K562 (cell line): ENCODE data around the gene ZKSCAN4. TPM values are rescaled to one million over a fixed set of nuclear protein-coding genes. Genes with fewer than 3 reads are reported as not detected.

ENCODE experiments used
- ARID2 ChIP-seq: fragments of 450-650 bp; IDR thresholded peaks from 2 replicates; pipeline ENCODE4 v1.6.1; 2017; ENCODE audit warnings: antibody characterized with exemption, mild to moderate bottlenecking
- BCLAF1 ChIP-seq, 2 experiments: fragments of 450-650 bp in 1 of 2; IDR thresholded peaks; 2 replicates each; pipeline ENCODE4 v1.6.1; 2011 to 2017; ENCODE audit warnings: low read depth in 2 of 2, antibody characterized with exemption in 1 of 2, borderline replicate concordance in 1 of 2, low read length in 1 of 2, mild to moderate bottlenecking in 1 of 2, mixed read lengths in 1 of 2; ENCODE audit not compliant: control insufficient read depth in 1 of 2
- DNMT1 ChIP-seq: fragments of 450-650 bp; IDR thresholded peaks from 2 replicates; pipeline ENCODE4 v1.6.1; 2016; ENCODE audit warnings: antibody characterized with exemption, mild to moderate bottlenecking
- FOXA3 ChIP-seq, 2 experiments: fragments of 450-650 bp in 1 of 2; sonication (generic) in 1 of 2; formaldehyde crosslinking; IDR thresholded peaks in 1 of 2; conservative IDR thresholded peaks in 1 of 2; 2 replicates each; pipeline versions ENCODE4 v1.4.0 to v1.8.0; 2020 to 2022; ENCODE audit warnings: mild to moderate bottlenecking in 2 of 2, missing genetic modification reagents in 1 of 2
- GTF3C2 ChIP-seq: IDR thresholded peaks from 3 replicates; pipeline ENCODE4 v1.6.1; 2011; ENCODE audit warnings: borderline replicate concordance, mild to moderate bottlenecking, moderate library complexity; ENCODE audit not compliant: insufficient read length; ENCODE audit errors: extremely low read depth
- HDGF ChIP-seq: fragments of 450-650 bp; IDR thresholded peaks from 2 replicates; pipeline ENCODE4 v1.6.1; 2016
- KLF13 ChIP-seq: fragments of 450-650 bp; IDR thresholded peaks from 2 replicates; pipeline ENCODE4 v1.6.1; 2016; ENCODE audit warnings: missing genetic modification characterization, low read depth, mild to moderate bottlenecking, missing compliant biosample characterization, moderate library complexity, borderline replicate concordance
- LEF1 ChIP-seq: fragments of 450-650 bp; IDR thresholded peaks from 2 replicates; pipeline ENCODE4 v1.6.1; 2016; ENCODE audit warnings: mild to moderate bottlenecking
- MTA2 ChIP-seq: fragments of 450-650 bp; IDR thresholded peaks from 2 replicates; pipeline ENCODE4 v1.6.1; 2016; ENCODE audit warnings: low read depth
- MXI1 ChIP-seq: IDR thresholded peaks from 2 replicates; pipeline ENCODE4 v1.6.1; 2011; ENCODE audit warnings: low read depth, mild to moderate bottlenecking, improper control_type of control experiment, low read length
- PHB ChIP-seq: fragments of 250-450 bp; sonication (Bioruptor Pico); IDR thresholded peaks from 2 replicates; pipeline ENCODE4 v1.5.0; 2021
- PHF21A ChIP-seq: fragments of 450-650 bp; IDR thresholded peaks from 2 replicates; pipeline ENCODE4 v1.6.1; 2017; ENCODE audit warnings: low read depth, borderline replicate concordance
- RNF219 ChIP-seq: fragments of 250-450 bp; sonication (Bioruptor Pico); IDR thresholded peaks from 2 replicates; pipeline ENCODE4 v1.5.0; 2022; ENCODE audit warnings: mild to moderate bottlenecking
- SMAD1 ChIP-seq: fragments of 150-350 bp; IDR thresholded peaks from 2 replicates; pipeline ENCODE4 v1.6.1; 2014; ENCODE audit warnings: low read length, low read depth; ENCODE audit not compliant: partially characterized antibody
- ZBTB26 ChIP-seq: fragments of 450-650 bp; formaldehyde crosslinking; IDR thresholded peaks from 2 replicates; pipeline ENCODE4 v1.4.0; 2022; ENCODE audit warnings: missing genetic modification characterization
- ZNF232 ChIP-seq: sonication (generic); formaldehyde crosslinking; IDR thresholded peaks from 2 replicates; pipeline ENCODE4 v1.8.0; 2022; ENCODE audit warnings: mild to moderate bottlenecking, missing genetic modification reagents
- ZNF830 ChIP-seq: fragments of 250-450 bp; sonication (Bioruptor Pico); IDR thresholded peaks from 2 replicates; pipeline ENCODE4 v1.5.0; 2021; ENCODE audit warnings: mild to moderate bottlenecking
- polyA plus RNA-seq, 8 experiments: library from polyadenylated mRNA; depleted of rRNA in 4 of 8; stranded (reverse) in 5 of 8; unstranded in 3 of 8; fragments of >200 nt; fragmentation: Nextera tagmentation in 2 of 8; fragmentation: Illumina TruSeq in 1 of 8; extraction: Ambion mirVana in 2 of 8; extraction: Trizol in 1 of 8; gene quantifications; 2 replicates each; pipeline versions ENCODE4 v1.2.1 to v1.2.3, GENCODE V29; 2011 to 2014; ENCODE audit warnings: inconsistent platforms in 1 of 8, missing spikeins in 1 of 8
- total RNA-seq, 7 experiments: library from RNA; depleted of rRNA in 6 of 7; stranded (reverse); fragments of >200 nt in 6 of 7; fragmentation: Illumina TruSeq in 2 of 7; extraction: Trizol in 2 of 7; gene quantifications; 2 replicates each; pipeline versions ENCODE4 v1.2.1 to v1.2.3, GENCODE V29; 2011 to 2021; ENCODE audit warnings: low replicate concordance in 1 of 7

Gene ZKSCAN4
- total and polyA plus RNA-seq, 9 of the 15 experiments (the other 6 are each of a cell fraction or from before 2014, with no cell fraction given): 1.2 to 5.3 (median 4.7) TPM

- TF ChIP-seq RNF219 (CRISPR knock-in tag) (no peak), PHB (no peak), MTA2 (no peak), MXI1 (no peak), ZNF232 (CRISPR knock-in tag) (no peak), ZNF830 (CRISPR knock-in tag) (no peak), ZBTB26 (no peak), GTF3C2 (no peak), HDGF (no peak), DNMT1 (no peak), ARID2 (no peak), KLF13 (tag) (no peak), PHF21A (no peak), SMAD1 (no peak), BCLAF1 (IDR thresholded peaks at IDR 0.05; ENCODE audit: borderline replicate concordance in 1 of 2, control insufficient read depth in 1 of 2, low read depth in 2 of 2, low read length in 1 of 2) (no peak), LEF1 (no peak), FOXA3 (CRISPR knock-in tag; conservative IDR thresholded peaks at IDR 0.05 in 1 of 2, IDR thresholded peaks at IDR 0.05 in 1 of 2) (peak in 1 of 2 experiments; percentile 51; a peak in 1 of 4 replicates)
These were observed 33.5 kb downstream of the ZKSCAN4 start (continued) for GRCh38 chr6:28218312-28219248.
